Stimulated activated CD4-positive, alpha-beta T cell treated with anti-CD3 and anti-CD28 coated beads, TNF-alpha, amount 100 ng/mL, for 1 hour (primary cell): ENCODE data around the gene RHOT1.
"Not testable (repeated sequence)": the region's sequence is repeated elsewhere in the genome, so short reads cannot be mapped to it uniquely, and the experiment has no call there.

ENCODE experiments used
- DNase-seq, 3 donors: peaks; one replicate each; pipeline ENCODE4 v3.0.0-alpha.2; 2020; ENCODE audit warnings: low read depth in 3 of 3, low spot score in 1 of 3

The RHOT1 gene

GRCh38 chr17:32142038-32142856 is at the start of gene RHOT1:
TSS of gene RHOT1 (plus strand) at chr17:32142502. CDS start at chr17:32142693, 191 bp downstream.
- DNase-seq: peak; percentile 25 to 68 (median 52)

- no peak for DNase-seq
Observed at GRCh38 chr17:32099686-32100085, 42.6 kb upstream of the RHOT1 start.

- not testable (repeated sequence) for DNase-seq
Observed at GRCh38 chr17:32100323-32100722, 42.0 kb upstream of the RHOT1 start.

- DNase-seq: no peak
Observed at GRCh38 chr17:32100971-32101631, 41.2 kb upstream of the RHOT1 start.

GRCh38 chr17:32102172-32102571 is 40.1 kb upstream of the RHOT1 start:
- DNase-seq: no peak

GRCh38 chr17:32102646-32103186 is 39.6 kb upstream of the RHOT1 start:
- DNase-seq: no peak

GRCh38 chr17:32103476-32104113 is 38.7 kb upstream of the RHOT1 start:
- DNase-seq: no peak

- DNase-seq: no peak
Observed at GRCh38 chr17:32104158-32104557, 38.1 kb upstream of the RHOT1 start.

GRCh38 chr17:32106471-32106981 is 35.8 kb upstream of the RHOT1 start:
- DNase-seq: not testable (repeated sequence)

- DNase-seq: not testable (repeated sequence)
Observed at GRCh38 chr17:32107194-32107593, 35.1 kb upstream of the RHOT1 start.

- DNase-seq: no peak
Observed at GRCh38 chr17:32110596-32110995, 31.7 kb upstream of the RHOT1 start.

GRCh38 chr17:32111141-32111771 is 31.0 kb upstream of the RHOT1 start:
- DNase-seq: no peak

- DNase-seq: no peak
Observed at GRCh38 chr17:32112416-32112815, 29.9 kb upstream of the RHOT1 start.

GRCh38 chr17:32114536-32114935 is 27.8 kb upstream of the RHOT1 start:
- no peak for DNase-seq

- not testable (repeated sequence) for DNase-seq
Observed at GRCh38 chr17:32115546-32115945, 26.8 kb upstream of the RHOT1 start.

GRCh38 chr17:32116937-32117336 is 25.4 kb upstream of the RHOT1 start:
- DNase-seq: no peak

- DNase-seq: no peak
Observed at GRCh38 chr17:32117399-32117798, 24.9 kb upstream of the RHOT1 start.

GRCh38 chr17:32118088-32118487 is 24.2 kb upstream of the RHOT1 start:
- not testable (repeated sequence) for DNase-seq

GRCh38 chr17:32118835-32119234 is 23.5 kb upstream of the RHOT1 start:
- DNase-seq: no peak

- DNase-seq: no peak
Observed at GRCh38 chr17:32120141-32120540, 22.2 kb upstream of the RHOT1 start.

- no peak for DNase-seq
Observed at GRCh38 chr17:32120716-32121115, 21.6 kb upstream of the RHOT1 start.
